ENCODE results near the gene MTR. TPM values are rescaled to one million over a fixed set of nuclear protein-coding genes. Genes with fewer than 3 reads are reported as not detected.

The MTR gene
- total RNA-seq, 1 experiment from 2014 or later, result 35.5 TPM

DNA sequence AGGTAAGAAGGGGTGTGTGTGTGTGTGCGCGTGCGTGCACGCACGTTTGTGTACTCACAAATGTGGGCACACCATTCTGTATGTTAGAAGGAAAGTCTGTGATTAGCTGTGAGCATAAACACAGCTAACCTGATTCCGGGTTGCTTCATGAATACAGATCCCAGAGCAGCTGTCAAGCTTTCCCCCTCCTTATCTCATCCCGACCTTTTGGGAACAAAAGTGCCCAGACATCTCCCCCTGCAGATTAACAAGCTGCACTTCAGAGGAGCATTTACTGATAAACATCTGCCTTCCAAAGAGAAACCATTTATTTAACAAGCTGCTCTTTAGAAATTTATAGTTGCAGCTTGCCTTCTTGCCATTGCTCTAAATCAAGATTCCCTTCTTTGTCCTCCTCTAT, 112.1 kb downstream of the MTR start:
- H2BK12ac ChIP-seq (ENCODE audit: insufficient read length, low read depth, low read length), result no peak overlapping the region
- no peaks in the 10 kb centered on the region for H3K79me1 ChIP-seq (ENCODE audit: insufficient read depth, low read depth, low read length, poor library complexity, severe bottlenecking)
- H2BK120ac ChIP-seq (ENCODE audit: low read depth, low read length, poor library complexity, severe bottlenecking), result no peak overlapping the region
- no peak overlapping the region for H4K91ac ChIP-seq (ENCODE audit: insufficient read length, low read depth, low read length)
- H3K56ac ChIP-seq (ENCODE audit: insufficient read length, low read depth, low read length), result no peak overlapping the region
- no peak overlapping the region for H3K9ac ChIP-seq (ENCODE audit: extremely low read depth, insufficient read length, low read length)
- H3K18ac ChIP-seq (ENCODE audit: insufficient read length, low read depth, low read length), result no peak overlapping the region
- no peak overlapping the region for H3K27ac ChIP-seq (ENCODE audit: insufficient read length, low read depth, low read length)
- no CpG with 5 or more reads among the region's 7 CpGs for WGBS (ENCODE audit: extremely low coverage, insufficient read length, low lambda C conversion rate)
- no peak for DNase-seq
- peaks cover 3 to 11% (median 10%) of the 10 kb centered on the region in 3 experiments for H3K36me3 Mint-ChIP-seq (ENCODE audit: insufficient read depth in 1 of 3, low read depth in 3 of 3)
- peaks cover 4% of the 10 kb centered on the region in 2 experiments; a peak in 1 of 4 replicates for H3K4me1 Mint-ChIP-seq
- no peak overlapping the region for H2AK5ac ChIP-seq (ENCODE audit: insufficient read length, low read length)
- H2BK5ac ChIP-seq (ENCODE audit: insufficient read length, low read length), result no peak overlapping the region
- H3K9me3 ChIP-seq (ENCODE audit: control insufficient read depth, low read depth, low read length), result no peaks in the 10 kb centered on the region
- no peak overlapping the region for H3K4me3 Mint-ChIP-seq
- H3K79me2 ChIP-seq (ENCODE audit: insufficient read depth, low read length), result no peaks in the 10 kb centered on the region
- H3T11ph ChIP-seq (ENCODE audit: low read length), result no peak overlapping the region
- H3K14ac ChIP-seq (ENCODE audit: insufficient read depth, low read length), result no peak overlapping the region
- no peak overlapping the region for H3K27ac Mint-ChIP-seq
- no peaks in the 10 kb centered on the region for H4K20me1 ChIP-seq (ENCODE audit: control insufficient read depth, insufficient read depth, insufficient read length)
- H3K23me2 ChIP-seq (ENCODE audit: insufficient read length, low read depth, low read length, poor library complexity, severe bottlenecking), result no peaks in the 10 kb centered on the region
- H4K8ac ChIP-seq (replicated peaks; ENCODE audit: insufficient read length, low read depth, low read length), result no peak overlapping the region
- H4K5ac ChIP-seq (ENCODE audit: insufficient read length, low read depth, low read length), result no peak overlapping the region
- no peak overlapping the region for H2BK20ac ChIP-seq (ENCODE audit: low read depth, low read length, poor library complexity, severe bottlenecking)
- TF ChIP-seq CTCF (conservative IDR thresholded peaks at IDR 0.05), result no peak
- no peaks in the 10 kb centered on the region for H3K27me3 ChIP-seq (ENCODE audit: insufficient read depth, low read length)
- H3K27me3 Mint-ChIP-seq (ENCODE audit: low read depth), result no peaks in the 10 kb centered on the region
- no peak overlapping the region for H3K23ac ChIP-seq (ENCODE audit: insufficient read length, low read depth, low read length)
- H3K4me2 ChIP-seq (ENCODE audit: insufficient read depth, insufficient read length, low read length), result no peak overlapping the region
- H3K4me1 ChIP-seq (ENCODE audit: insufficient read depth, low read length), result no peaks in the 10 kb centered on the region
- no peak overlapping the region for H3K4ac ChIP-seq (ENCODE audit: low read depth, low read length)
- H2AFZ ChIP-seq (ENCODE audit: low read length), result no peak overlapping the region
- no peak overlapping the region for H2BK15ac ChIP-seq (ENCODE audit: low read depth, low read length)
- H3K9me3 Mint-ChIP-seq, result peaks cover 9 to 12% of the 10 kb centered on the region in 2 experiments
